ENCODE measurements around the gene C3orf20.

Gene C3orf20

GRCh38 chr3:14687360-14687759 lies 12.4 kb downstream of the C3orf20 start:
- no peak overlapping the region for H3K4me3 ChIP-seq (ENCODE audit: low read depth, low read length)
- H3K36me3 ChIP-seq: no peaks in the 10 kb centered on the region
- H3K9me3 ChIP-seq (ENCODE audit: severe bottlenecking): no peaks in the 10 kb centered on the region
- TF ChIP-seq, protein P1, sequence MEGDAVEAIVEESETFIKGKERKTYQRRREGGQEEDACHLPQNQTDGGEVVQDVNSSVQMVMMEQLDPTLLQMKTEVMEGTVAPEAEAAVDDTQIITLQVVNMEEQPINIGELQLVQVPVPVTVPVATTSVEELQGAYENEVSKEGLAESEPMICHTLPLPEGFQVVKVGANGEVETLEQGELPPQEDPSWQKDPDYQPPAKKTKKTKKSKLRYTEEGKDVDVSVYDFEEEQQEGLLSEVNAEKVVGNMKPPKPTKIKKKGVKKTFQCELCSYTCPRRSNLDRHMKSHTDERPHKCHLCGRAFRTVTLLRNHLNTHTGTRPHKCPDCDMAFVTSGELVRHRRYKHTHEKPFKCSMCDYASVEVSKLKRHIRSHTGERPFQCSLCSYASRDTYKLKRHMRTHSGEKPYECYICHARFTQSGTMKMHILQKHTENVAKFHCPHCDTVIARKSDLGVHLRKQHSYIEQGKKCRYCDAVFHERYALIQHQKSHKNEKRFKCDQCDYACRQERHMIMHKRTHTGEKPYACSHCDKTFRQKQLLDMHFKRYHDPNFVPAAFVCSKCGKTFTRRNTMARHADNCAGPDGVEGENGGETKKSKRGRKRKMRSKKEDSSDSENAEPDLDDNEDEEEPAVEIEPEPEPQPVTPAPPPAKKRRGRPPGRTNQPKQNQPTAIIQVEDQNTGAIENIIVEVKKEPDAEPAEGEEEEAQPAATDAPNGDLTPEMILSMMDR (IDR thresholded peaks at IDR 0.05; ENCODE audit: low read depth, low read length): no peak
- H3K27me3 ChIP-seq (ENCODE audit: insufficient read depth, low read depth, severe bottlenecking): peaks cover 38% of the 10 kb centered on the region
- DNase-seq: no peak
- H3K27ac ChIP-seq: no peak overlapping the region

GRCh38 chr3:14688525-14688924 lies 13.6 kb downstream of the C3orf20 start:
- peaks cover 34% of the 10 kb centered on the region for H3K27me3 ChIP-seq (ENCODE audit: insufficient read depth, low read depth, severe bottlenecking)
- H3K4me3 ChIP-seq (ENCODE audit: low read depth, low read length): no peak overlapping the region
- DNase-seq: no peak
- TF ChIP-seq, protein P1 (IDR thresholded peaks at IDR 0.05; ENCODE audit: low read depth, low read length): no peak
- H3K36me3 ChIP-seq: no peaks in the 10 kb centered on the region
- no peak overlapping the region for H3K27ac ChIP-seq
- H3K9me3 ChIP-seq (ENCODE audit: severe bottlenecking): peaks cover under 1% of the 10 kb centered on the region

- TF ChIP-seq, protein P1 (IDR thresholded peaks at IDR 0.05; ENCODE audit: low read depth, low read length): no peak
- no peak for DNase-seq
Measured at GRCh38 chr3:14689247-14689980, 14.5 kb downstream of the C3orf20 start.

DNA sequence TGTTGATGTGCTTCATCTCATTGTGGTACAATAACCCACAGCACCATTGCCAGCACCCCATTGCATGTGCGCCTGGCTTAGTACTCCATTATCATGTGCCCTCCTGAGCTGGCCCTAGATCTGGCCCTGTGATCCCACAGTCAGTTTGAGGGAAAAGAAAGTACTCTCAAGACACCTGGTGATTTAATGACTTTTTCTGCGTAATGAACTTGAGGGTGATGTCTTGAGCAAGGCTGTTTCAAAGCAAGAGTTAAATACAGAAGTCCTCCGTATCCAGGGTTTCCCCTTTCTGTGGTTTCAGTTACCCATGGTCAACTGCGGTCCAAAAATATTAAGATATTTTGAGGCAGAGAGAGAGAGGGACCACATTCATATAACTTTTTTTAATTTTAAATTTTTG lies 16.3 kb downstream of the C3orf20 start:
- H3K9me3 ChIP-seq (ENCODE audit: severe bottlenecking): peaks cover 4% of the 10 kb centered on the region
- H3K27me3 ChIP-seq (ENCODE audit: insufficient read depth, low read depth, severe bottlenecking): peaks cover 37% of the 10 kb centered on the region
- no peak overlapping the region for H3K4me3 ChIP-seq (ENCODE audit: low read depth, low read length)
- TF ChIP-seq, protein P1 (IDR thresholded peaks at IDR 0.05; ENCODE audit: low read depth, low read length): no peak
- DNase-seq: no peak
- H3K27ac ChIP-seq: no peak overlapping the region
- no peaks in the 10 kb centered on the region for H3K36me3 ChIP-seq

More at GRCh38 chr3:14689247-14689980, 14.5 kb downstream of the C3orf20 start:
- Histone ChIP-seq H3K4me3 (ENCODE audit: low read depth, low read length) (no peak overlapping the region), H3K27me3 (ENCODE audit: insufficient read depth, low read depth, severe bottlenecking) (peaks cover 34% of the 10 kb centered on the region), H3K36me3 (no peaks in the 10 kb centered on the region), H3K27ac (no peak overlapping the region), H3K9me3 (ENCODE audit: severe bottlenecking) (peaks cover 4% of the 10 kb centered on the region)

GRCh38 chr3:14691719-14692118 lies 16.8 kb downstream of the C3orf20 start:
- Histone ChIP-seq H3K36me3 (no peaks in the 10 kb centered on the region), H3K9me3 (ENCODE audit: severe bottlenecking) (peaks cover 4% of the 10 kb centered on the region), H3K27me3 (ENCODE audit: insufficient read depth, low read depth, severe bottlenecking) (peaks cover 40% of the 10 kb centered on the region), H3K4me3 (ENCODE audit: low read depth, low read length) (no peak overlapping the region), H3K27ac (no peak overlapping the region)
- TF ChIP-seq, protein P1 (IDR thresholded peaks at IDR 0.05; ENCODE audit: low read depth, low read length): no peak
- DNase-seq: no peak
